Activated gamma-delta T cell treated with anti-CD3 and anti-CD28 coated beads, Interleukin-2, amount 50 U/mL, for 16 hours (primary cell): ENCODE data around the gene DDX20.
A peak's percentile ranks its signal among the peaks of the same experiment; 100 is the strongest.
"Not testable (repeated sequence)": the region's sequence is repeated elsewhere in the genome, so short reads cannot be mapped to it uniquely, and the experiment has no call there.

ENCODE experiments used
- DNase-seq: peaks from one replicate; pipeline ENCODE4 v3.0.0-alpha.2; 2020; ENCODE audit warnings: low read depth

DDX20 gene

GRCh38 chr1:111733992-111734341 lies 21.7 kb upstream of the DDX20 start:
- no peak for DNase-seq

DNA sequence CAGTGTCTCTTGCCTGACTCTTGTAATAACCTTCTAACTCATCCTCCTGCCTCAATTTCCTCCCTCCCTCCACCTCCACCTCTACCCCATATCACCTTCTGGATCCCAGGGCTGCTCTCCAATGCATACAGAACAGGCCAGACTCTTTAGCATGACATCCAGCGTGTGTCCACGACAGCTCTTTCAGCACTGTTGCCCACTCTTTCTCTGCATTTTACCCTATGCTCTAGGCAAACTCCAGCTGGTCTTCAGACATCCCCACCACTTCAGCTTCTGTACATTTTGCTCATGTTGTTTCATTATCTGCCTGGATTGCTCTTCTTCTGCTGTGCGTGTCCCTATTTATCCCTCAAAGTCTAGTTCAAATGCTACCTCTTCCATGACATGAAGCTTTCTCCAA lies 21.3 kb upstream of the DDX20 start:
- no peak for DNase-seq

DNA sequence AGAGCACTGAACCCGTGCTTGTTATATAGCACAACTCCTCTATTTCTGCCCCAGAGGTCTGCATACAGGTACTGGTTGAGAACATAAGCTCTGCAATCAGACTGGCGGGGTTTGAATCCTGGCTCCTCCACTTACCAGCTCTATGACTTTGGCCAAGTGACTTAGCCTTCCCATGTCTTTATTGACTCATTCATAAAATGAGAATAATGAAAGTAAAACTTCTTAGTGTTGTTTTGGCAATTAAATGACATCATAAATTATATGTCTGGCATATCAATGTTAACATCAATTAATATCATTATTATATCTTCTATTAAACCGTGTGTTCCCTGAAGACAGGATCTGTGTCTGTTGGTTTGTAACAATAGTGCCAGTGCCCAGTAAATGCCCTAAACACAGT lies 20.8 kb upstream of the DDX20 start:
- DNase-seq = no peak

- no peak for DNase-seq
These were observed 20.4 kb upstream of the DDX20 start for GRCh38 chr1:111735321-111735720.

DNA sequence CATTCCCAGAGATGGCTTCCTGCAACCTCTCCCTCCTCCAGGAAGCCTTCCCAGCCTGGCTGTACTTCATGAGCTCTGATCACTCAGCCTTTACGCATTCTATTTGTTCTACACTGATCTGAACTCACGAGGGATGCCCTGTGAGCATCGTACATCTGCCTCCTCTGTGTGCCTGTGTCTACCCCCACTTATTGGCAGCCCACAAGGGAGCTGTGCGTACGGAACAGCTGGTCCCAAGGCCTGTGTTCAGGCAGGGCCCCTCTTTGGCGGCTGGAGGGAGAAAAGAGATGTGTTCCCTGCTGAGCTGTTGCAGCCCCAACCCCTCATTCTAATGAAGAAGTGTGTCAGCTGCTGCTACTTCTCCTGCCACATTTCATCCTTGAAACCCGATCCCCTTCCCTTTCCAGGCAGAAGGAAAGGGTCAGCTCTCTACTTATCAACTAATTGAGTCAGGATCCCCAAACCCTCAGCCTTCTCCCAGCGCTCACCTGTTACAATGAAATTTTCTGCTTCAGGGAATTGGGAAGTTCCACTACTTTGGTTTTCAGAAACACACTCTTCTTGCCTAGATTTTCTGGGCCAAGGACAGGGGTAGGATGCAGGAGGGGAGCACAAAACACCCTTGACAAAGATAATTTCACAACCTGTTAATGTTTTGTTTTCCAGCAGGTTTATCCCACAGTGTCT lies 19.7 kb upstream of the DDX20 start:
- DNase-seq = no peak

DNA sequence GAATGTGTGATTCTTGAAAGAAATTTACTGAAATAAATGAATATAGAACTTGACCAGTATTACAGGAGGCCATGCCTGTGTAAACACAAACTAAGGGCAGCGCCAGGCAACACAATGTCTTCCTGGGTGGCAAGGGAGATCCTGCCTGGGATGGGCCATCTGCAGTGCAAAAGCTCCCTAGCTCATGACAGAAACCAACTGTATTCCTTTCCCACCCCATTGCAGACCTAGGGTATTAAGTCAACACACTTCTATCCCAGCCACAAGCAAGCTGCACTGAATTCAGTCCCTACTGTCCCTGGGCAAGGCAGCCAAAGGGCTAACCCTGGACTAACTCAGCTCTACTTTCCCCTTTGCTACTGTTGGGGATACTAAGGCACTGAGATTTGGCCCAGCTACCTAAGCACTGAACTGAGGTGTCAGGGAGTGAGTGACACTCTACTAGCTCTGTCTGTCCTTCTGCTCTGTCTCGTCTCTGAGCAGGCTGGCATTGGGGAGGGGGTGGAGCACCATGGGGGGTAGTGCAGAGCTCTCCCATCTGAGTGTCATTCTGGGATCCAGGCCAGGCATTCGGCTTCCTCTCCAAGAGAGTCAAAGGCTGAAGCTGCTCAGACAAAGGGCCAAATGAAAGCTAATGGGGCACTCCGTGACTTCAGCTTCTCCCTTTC lies 19.0 kb upstream of the DDX20 start:
- no peak for DNase-seq

GRCh38 chr1:111737216-111738132 lies 18.2 kb upstream of the DDX20 start:
- DNase-seq = no peak

- DNase-seq = no peak
These were observed 17.6 kb upstream of the DDX20 start for GRCh38 chr1:111738133-111738435.

DNA sequence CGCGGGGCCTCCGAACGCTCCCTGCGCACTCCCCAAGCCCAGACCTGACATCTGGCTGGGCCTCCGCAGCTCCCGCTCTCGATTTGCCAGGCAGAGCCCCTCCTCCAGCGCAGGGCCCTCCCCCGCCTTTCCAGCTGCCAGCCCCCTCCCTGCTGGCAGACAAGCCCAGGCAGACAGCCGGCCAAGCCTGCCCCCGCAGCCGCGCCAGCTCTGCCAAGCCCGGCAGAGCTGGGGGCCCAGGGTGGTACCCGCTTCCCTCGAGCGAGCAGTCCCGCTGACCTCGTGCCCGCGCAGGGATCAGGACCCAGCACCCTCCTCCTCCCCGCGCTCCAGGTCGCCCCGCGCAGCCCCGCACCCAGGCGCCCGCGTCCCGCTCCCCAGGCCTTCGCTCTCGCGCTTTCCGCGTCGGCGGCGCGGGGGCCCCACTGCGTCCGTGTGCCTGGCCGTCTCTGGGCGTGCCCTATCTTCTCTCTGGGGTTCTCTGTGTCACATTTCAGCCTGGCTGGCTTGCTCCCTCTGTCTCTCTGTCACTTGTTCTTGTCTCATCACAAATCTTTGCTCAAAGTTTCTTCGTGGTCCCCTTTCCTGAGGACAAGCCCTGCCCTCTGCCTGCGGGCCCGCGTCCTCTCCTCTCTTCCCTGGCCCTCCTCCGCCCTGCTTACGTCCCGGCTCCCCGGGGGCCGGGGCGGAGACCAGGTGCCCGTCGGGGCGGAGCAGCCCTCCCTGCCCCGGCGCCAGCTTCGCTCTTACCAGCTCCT lies 17.1 kb upstream of the DDX20 start:
- peak; percentile 15 for DNase-seq

DNA sequence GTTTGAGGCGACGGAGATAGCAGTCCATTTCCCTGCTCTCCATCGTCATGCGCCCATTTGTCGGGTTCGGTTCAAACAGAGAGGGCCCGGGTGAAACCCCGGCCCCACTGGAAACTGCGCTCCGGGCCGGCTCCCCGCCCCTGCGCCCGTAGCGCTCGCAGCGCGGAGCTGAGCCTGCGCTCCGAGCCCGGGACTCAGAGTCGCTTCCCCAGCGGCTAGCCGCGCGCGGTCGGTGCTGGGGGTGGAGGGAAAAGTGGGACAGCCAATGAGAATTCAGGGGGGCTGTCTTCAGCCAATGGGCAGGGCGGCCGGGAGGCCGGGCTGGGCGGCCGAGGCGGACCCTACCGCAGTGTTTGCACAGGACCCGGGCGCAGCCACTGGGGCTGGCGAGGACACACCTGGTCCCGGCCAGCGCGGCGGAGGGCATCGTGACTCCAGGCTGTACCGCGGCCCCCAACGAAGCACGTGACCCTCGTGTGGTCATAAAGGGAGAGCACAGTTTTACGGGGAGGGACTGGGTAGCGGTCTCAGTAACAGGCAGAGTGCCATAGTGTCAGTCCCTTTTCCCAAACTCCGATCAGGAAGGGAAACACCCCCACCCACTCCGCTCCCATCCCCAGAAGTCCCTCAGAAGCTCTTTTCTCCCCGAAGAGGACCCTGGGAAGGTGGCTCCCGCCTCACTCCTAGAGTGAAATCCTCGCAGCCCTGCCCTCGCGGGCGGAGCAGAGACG lies 16.3 kb upstream of the DDX20 start, which contains the start of gene INKA2:
TSS of gene INKA2 (minus strand) at position 202 of the 731 bp plus-strand sequence. CDS start at position 49, 153 bp downstream.
- DNase-seq = peak; percentile 42

DNA sequence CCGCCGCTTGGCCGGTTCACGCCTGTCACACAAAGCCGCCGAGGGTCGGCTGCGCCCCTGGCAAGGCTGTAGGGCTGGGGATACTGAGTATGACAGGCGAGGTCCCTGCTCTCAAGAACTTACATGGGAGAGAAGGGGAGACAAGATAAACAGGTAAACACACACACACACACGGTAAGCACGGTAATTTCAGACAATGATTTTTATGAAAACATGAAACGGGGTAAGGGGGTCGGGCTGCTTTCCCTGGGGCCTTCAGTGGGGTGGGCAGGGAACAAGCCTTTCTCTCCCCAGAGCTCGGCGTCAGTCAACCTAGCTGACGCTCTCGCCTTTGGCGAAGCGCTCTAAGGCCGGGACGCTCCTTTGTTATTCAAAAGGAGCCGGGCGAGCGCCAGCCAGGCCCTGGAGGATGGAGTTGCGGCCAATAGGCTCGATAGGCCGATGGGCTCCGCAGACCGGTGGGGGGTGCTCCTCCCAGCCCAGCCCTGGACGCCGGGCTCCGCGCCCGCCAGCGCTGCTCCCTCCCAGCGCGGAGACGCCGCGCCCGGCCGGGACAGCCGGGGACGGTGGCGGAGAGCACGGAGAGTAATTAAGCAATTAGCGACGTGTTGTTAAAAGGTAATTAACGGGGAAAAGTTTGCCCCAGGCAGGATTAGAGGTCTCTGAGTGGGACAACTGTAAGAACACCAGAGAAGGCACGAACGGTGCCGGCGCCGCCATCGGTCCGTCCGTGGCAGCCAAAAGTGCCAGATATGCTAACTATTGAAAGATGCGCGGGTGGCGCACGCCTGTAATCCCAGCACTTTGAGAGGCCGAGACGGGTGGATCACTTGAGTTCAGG lies 15.6 kb upstream of the DDX20 start:
- no peak for DNase-seq

DNA sequence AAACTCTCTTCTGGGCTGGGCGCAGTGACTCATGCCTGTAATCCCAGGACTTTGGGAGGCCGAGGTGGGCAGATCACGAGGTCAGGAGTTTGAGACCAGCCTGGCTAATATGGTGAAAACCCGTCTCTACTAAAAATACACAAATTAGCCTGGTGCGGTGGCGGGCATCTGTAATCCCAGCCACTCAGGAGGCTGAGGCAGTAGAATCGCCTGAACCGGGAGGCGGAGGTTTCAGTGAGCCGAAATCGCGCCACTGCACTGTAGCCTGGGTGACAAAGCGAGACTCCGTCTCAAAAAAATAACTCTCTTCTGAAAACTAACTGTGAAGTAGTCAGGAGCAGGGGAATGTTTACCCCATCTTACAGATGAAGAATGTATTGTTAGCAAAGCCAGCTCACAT lies 13.4 kb upstream of the DDX20 start:
- not testable (repeated sequence) for DNase-seq

DNA sequence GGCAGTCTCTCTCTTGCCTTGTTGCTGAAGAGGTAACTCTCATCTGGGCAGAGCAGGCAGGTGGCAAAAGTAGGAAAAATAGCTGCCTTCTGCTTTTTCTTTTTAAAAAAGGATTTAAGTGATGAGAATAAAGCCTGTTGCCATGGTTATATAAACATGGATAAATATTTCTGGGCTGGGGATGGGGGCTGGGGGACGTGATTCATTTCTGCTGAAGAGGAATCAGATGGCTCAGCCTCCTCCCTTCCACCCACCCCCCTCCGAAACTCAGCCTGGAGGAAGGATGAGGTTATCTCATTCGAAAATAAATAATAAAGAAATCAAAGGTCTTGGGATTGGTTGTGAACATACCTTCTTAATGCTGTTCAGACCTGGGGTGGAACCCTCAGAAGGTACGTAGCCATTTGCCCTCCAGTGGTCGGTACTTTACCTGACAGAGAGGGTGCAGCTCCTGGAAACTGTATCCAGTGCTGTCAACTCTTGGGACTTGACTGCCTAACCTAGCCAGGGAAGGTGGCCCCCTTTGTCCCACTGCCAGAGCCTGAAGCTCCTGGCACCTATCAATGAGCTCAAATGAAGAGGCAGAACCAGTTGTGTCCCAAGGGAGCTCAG lies 12.7 kb upstream of the DDX20 start:
- DNase-seq = no peak

- DNase-seq = no peak
These were observed 12.0 kb upstream of the DDX20 start for GRCh38 chr1:111743679-111744101.

DNA sequence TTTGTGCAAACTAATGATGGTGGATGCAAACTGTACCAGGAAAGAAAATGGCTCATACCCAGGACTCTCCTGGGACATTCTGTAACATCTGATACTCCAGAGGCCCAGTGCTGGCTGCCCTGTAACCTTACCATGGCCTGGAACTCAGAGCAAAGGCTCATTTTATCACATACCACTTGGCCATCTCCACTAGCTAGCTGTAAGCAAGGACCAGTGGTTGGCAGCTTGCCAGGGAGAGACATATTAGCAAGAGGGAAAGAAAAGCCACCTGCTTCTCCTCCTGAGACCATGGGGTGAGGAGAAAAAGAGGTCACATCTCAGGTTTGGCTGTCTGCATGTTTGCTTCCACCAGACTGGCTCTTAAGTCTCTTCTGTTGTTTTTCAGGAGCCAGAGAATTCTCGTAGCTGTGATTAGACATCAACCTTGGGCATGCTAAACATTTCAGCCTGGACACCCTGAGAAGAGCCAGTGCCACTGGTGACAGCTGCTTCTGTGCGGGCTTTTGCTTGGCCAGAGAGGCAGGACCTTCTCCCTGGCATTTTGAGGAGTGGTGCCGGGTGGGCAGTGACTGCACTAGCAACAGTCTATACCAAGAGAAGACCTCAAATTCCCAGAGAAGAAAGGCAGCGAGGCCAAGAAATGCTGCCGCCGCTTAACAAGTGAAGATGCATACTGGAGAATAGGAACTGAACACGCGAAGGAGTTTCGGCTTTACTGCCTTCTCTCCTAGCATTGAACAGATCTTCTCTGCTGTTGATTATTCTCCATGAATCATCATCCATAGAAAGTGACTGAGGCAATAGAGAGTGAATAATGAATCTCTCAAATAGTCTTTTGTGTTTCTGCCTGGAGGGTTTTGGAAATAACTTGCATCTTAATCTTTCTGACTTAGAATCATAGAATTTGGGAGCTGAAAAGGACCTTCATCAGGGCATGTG lies 9.8 kb upstream of the DDX20 start:
- DNase-seq = no peak

- DNase-seq = no peak
These were observed 9.1 kb upstream of the DDX20 start for GRCh38 chr1:111746614-111746999.

- DNase-seq = peak; percentile 48
These were observed 8.4 kb upstream of the DDX20 start for GRCh38 chr1:111747282-111747734.

- no peak for DNase-seq
These were observed 7.8 kb upstream of the DDX20 start for GRCh38 chr1:111747947-111748346.

- no peak for DNase-seq
These were observed 6.1 kb upstream of the DDX20 start for GRCh38 chr1:111749628-111750027.
